ENCODE data around the gene IL1RAPL1.

DNA sequence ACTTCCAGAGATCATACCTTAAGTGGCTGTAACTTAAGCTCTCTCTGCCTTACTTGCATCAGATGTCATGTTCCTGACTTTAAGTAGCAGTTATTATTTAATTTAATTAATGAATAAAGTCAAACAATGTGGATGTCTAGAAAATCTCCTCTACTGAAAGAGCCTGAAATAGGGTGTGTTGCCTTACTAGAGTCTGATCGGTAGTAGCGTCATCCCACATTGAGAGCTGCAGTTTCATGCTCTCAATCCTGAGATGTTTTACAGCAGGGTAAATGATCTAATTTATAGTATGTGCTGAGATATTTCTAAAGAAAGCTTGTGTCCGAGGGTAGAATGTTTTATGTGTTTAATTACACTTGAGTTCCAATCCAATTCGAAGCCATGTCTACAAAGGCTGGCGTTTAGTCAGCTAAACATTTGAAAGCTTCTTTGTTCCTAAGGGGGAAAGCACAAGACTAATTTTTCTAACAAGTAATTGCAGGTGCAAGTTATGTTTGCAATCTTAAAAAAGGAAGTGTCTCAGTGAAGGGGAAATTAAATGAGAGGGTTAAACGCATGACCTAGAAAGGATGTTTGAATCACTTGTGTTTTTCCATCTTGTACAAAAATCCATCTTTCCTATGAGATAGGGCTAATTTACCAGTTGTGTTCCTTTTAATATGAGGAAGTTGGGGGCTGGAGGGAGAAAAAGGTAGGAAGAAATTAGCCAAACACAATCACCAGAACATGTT is 1237.1 kb downstream of the IL1RAPL1 start:
- TF ChIP-seq YY1 (IDR thresholded peaks at IDR 0.05; ENCODE audit: insufficient read depth, insufficient read length) (no peak), SUZ12 (IDR thresholded peaks at IDR 0.05; ENCODE audit: extremely low read depth, insufficient read depth, insufficient read length) (no peak), ZNF274 (IDR thresholded peaks at IDR 0.05; ENCODE audit: low read depth, low read length) (no peak)

Measured in NT2/D1 (cell line).